GM12878 (cell line): ENCODE results near the gene HAPLN2. TPM values are rescaled to one million over a fixed set of nuclear protein-coding genes. Genes with fewer than 3 reads are reported as not detected.

Experiments used
- ATAC-seq: fragments of 200-7000 bp; cut with Tn5 transposase; 3 replicates; pipeline ENCODE4 v1.9.1; 2020; ENCODE audit warnings: mild to moderate bottlenecking, moderate library complexity
- BruUV-seq: library from RNA; stranded (reverse); fragments of 400-500 nt; replicated peaks from 2 replicates; lab custom pipeline; 2021; lab: Mats Ljungman, UMichigan
- CTCF ChIA-PET: fragments of 300-600 bp; sonication (Branson Sonifier 250); formaldehyde crosslinking; extraction: SDS; loops from one replicate; lab custom pipeline; 2021; ENCODE audit warnings: inconsistent platforms; lab: Yijun Ruan, JAX
- POLR2A ChIA-PET: fragments of 350-600 bp; formaldehyde crosslinking; extraction: SDS; loops from one replicate; lab custom pipeline; 2021; ENCODE audit warnings: inconsistent platforms; lab: Charles Lee
- RAD21 ChIA-PET: fragments of 300-600 bp; sonication (Branson Sonifier 250); formaldehyde crosslinking; loops from one replicate; lab custom pipeline; 2023; ENCODE audit warnings: antibody characterized with exemption; ENCODE audit not compliant: unreplicated experiment; lab: Charles Lee
- SMC1A ChIA-PET: fragments of 300-600 bp; sonication (Branson Sonifier 250); formaldehyde crosslinking; loops from one replicate; lab custom pipeline; 2023; ENCODE audit not compliant: unreplicated experiment, uncharacterized antibody; lab: Charles Lee
- DNase-seq: peaks from one replicate; pipeline ENCODE4 v3.0.0-alpha.2; 2011; ENCODE audit warnings: low read depth, low spot score
- FAIRE-seq: peaks from 3 replicates; lab custom pipeline; 2011; peaks lifted over from hg19 to GRCh38; lab: Jason Lieb, UNC
- H2AFZ ChIP-seq: 2 replicates; pipeline ENCODE4 v1.6.0; 2011; ENCODE audit warnings: low read depth, low read length, control low read depth; ENCODE audit not compliant: control insufficient read depth
- H3K27ac ChIP-seq: 2 replicates; pipeline ENCODE4 v1.5.1; 2011; ENCODE audit warnings: control low read depth; ENCODE audit not compliant: control insufficient read depth, insufficient read depth
- H3K27me3 ChIP-seq, 2 experiments: replicated peaks in 1 of 2; 2 replicates each; pipeline versions ENCODE4 v1.6.0 to v1.6.1; 2011; ENCODE audit warnings: low read length in 1 of 2; ENCODE audit not compliant: control insufficient read depth in 2 of 2, insufficient read depth in 2 of 2
- H3K36me3 ChIP-seq, 2 experiments: 2 replicates each; pipeline ENCODE4 v1.5.1; 2011; ENCODE audit warnings: low read length in 1 of 2; ENCODE audit not compliant: control insufficient read depth in 2 of 2, insufficient read depth in 2 of 2
- H3K4me1 ChIP-seq: 2 replicates; pipeline ENCODE4 v1.6.1; 2011; ENCODE audit warnings: mild to moderate bottlenecking, low read length, moderate library complexity, mixed read lengths; ENCODE audit not compliant: control insufficient read depth, insufficient read depth
- H3K4me2 ChIP-seq: 2 replicates; pipeline ENCODE4 v1.6.0; 2011; ENCODE audit warnings: control low read depth; ENCODE audit not compliant: control insufficient read depth, insufficient read depth
- H3K4me3 ChIP-seq: fragments of 200-600 bp; sonication (generic); 2 replicates; pipeline ENCODE4 v1.5.1; 2016
- H3K79me2 ChIP-seq: 2 replicates; pipeline ENCODE4 v1.6.0; 2011; ENCODE audit warnings: low read length; ENCODE audit not compliant: control insufficient read depth, insufficient read depth
- H3K9ac ChIP-seq: 2 replicates; pipeline ENCODE4 v1.8.0; 2011; ENCODE audit warnings: low read length, control low read depth, mixed read lengths; ENCODE audit not compliant: control insufficient read depth, insufficient read depth
- H3K9me3 ChIP-seq: replicated peaks from 3 replicates; pipeline ENCODE4 v1.5.1; 2011; ENCODE audit warnings: mild to moderate bottlenecking, low read length; ENCODE audit not compliant: control insufficient read depth, insufficient read depth
- H4K20me1 ChIP-seq: 2 replicates; pipeline ENCODE4 v1.6.0; 2011; ENCODE audit not compliant: control insufficient read depth, insufficient read depth
- CEBPB ChIP-seq, 2 experiments: fragments of 150-350 bp in 1 of 2; IDR thresholded peaks; 2 replicates each; pipeline ENCODE4 v1.6.1; 2012 to 2014; ENCODE audit warnings: low read depth in 2 of 2, low read length in 2 of 2, borderline replicate concordance in 1 of 2, inconsistent platforms in 1 of 2
- LARP7 ChIP-seq: fragments of 450-650 bp; IDR thresholded peaks from 2 replicates; pipeline ENCODE4 v1.6.1; 2017; ENCODE audit warnings: mild to moderate bottlenecking
- TAF1 ChIP-seq: IDR thresholded peaks from 2 replicates; pipeline ENCODE4 v1.6.1; 2011; ENCODE audit warnings: mild to moderate bottlenecking, low read depth, low read length, borderline replicate concordance
- TCF12 ChIP-seq: IDR thresholded peaks from 2 replicates; pipeline ENCODE4 v1.6.1; 2011; ENCODE audit warnings: low read depth, mild to moderate bottlenecking, low read length
- WGBS: methylation state at CpG from one replicate; pipeline ENCODE4 v1.1.6; 2016; ENCODE audit warnings: low lambda C conversion rate; ENCODE audit not compliant: insufficient replicate concordance, insufficient coverage; ENCODE audit errors: missing lambda C conversion rate; 5-methylcytosine and 5-hydroxymethylcytosine counted together
- in situ Hi-C: fragments of 300-500 bp; cut with MboI; formaldehyde crosslinking; loops from 9 replicates; pipeline ENCODE4 v1.14.3; 2018; ENCODE audit warnings: mixed read lengths
- intact Hi-C: fragments of 100-400 bp; cut with micrococcal nuclease; formaldehyde crosslinking; loops from one replicate; pipeline ENCODE4 v1.14.2; 2022; ENCODE audit not compliant: unreplicated experiment
- polyA plus RNA-seq, 11 experiments: library from polyadenylated mRNA; depleted of rRNA in 4 of 11; unstranded in 6 of 11; stranded (reverse) in 5 of 11; fragments of >200 nt; fragmentation: Nextera tagmentation in 4 of 11; fragmentation: Illumina TruSeq in 1 of 11; extraction: Ambion mirVana in 4 of 11; extraction: Trizol in 1 of 11; gene quantifications; 1 replicate in 1 of 11; 2 replicates in 10 of 11; pipeline versions ENCODE4 v1.2.1 to v1.2.3, GENCODE V29; 2011 to 2016; ENCODE audit warnings: inconsistent platforms in 2 of 11, missing spikeins in 2 of 11, low read depth in 1 of 11
- total RNA-seq, 4 experiments: library from RNA; depleted of rRNA in 3 of 4; stranded (reverse); fragments of >200 nt in 3 of 4; fragmentation: Illumina TruSeq in 1 of 4; extraction: Trizol in 1 of 4; gene quantifications; 2 replicates each; pipeline versions ENCODE4 v1.2.1 to v1.2.3, GENCODE V29; 2013 to 2021

Gene HAPLN2
- total and polyA plus RNA-seq, 10 of the 15 experiments (the other 5 are each of a cell fraction or from before 2014, with no cell fraction given) = 0.15 to 0.24 TPM; not detected in 8

DNA sequence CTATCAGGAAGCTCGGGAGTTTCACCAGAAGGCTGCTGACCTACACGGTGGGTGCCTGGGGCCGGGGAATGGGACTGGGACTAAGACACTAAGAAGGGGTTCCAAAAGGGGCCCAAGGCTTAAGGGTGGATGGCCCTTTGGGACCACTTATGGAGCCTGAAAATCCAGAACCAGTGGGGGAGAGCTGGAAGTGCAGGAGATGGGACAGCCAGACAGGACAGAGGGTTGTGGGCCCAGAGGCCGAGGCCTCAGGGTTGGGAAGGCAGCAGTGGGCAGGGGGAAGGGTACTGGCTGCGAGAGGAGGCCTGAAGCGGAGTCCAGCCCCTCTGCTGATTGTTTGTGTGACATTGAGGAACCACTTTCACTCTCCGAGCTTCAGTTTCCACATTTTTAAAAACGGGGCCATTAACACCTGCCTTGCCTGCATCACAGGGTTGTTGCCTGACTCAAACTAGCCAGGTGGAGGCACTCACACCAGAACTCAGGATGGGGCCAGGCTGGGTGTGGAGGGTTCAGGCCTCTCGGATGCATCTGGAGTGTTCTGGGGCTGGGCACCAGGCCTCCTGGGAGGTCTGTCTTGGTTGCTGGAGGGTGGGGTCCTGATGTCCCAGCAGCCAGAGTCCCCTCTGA is 36.7 kb upstream of the HAPLN2 start:
- no peak for FAIRE-seq
- in situ Hi-C loops = no loop called here
- ATAC-seq = peak; percentile 38
- peak overlapping the region; percentile 50; the same call in 1 of the 2 replicates for H3K27ac ChIP-seq
- H3K36me3 ChIP-seq = no peaks in the 10 kb centered on the region
- TF ChIP-seq TCF12 (0 out of 2 replicates have a peak, but pooled peaks have one; percentile 6), LARP7 (no peak), CEBPB (IDR thresholded peaks at IDR 0.05; ENCODE audit: borderline replicate concordance in 1 of 2, low read depth in 2 of 2, low read length in 2 of 2) (no peak), TAF1 (peak; percentile 21; the same call in 1 of the 2 replicates)
- no TSS peak for BruUV-seq
- peak overlapping the region; percentile 43; the same call in 1 of the 2 replicates for H3K4me3 ChIP-seq
- RAD21 ChIA-PET = interaction anchor here (0.9 to 2.2 kb wide), 11 partner anchors 9 to 197 kb away, joined by 3 to 9 read pairs (median 4); partner anchors contain the start of genes MEF2D and NAXE
- no peaks in the 10 kb centered on the region for H3K9me3 ChIP-seq
- CTCF ChIA-PET = interaction anchor here (0.6 to 5.7 kb wide), 9 partner anchors 9 to 199 kb away, joined by 3 to 36 read pairs (median 4); partner anchors contain the start of gene NAXE
- H4K20me1 ChIP-seq = no peaks in the 10 kb centered on the region
- intact Hi-C loops = no loop called here
- no peaks in the 10 kb centered on the region; a peak in 1 of 4 replicates for H3K27me3 ChIP-seq
- H3K4me2 ChIP-seq = peak overlapping the region; percentile 21
- POLR2A ChIA-PET = interaction anchor here (1.0 kb wide), 1 partner anchor 85 kb away, joined by 4 read pairs; no protein-coding TSS in a partner anchor
- peak overlapping the region; percentile 83 for H2AFZ ChIP-seq
- H3K9ac ChIP-seq = peak overlapping the region; percentile 66
- no peak for DNase-seq
- peaks cover 16% of the 10 kb centered on the region for H3K4me1 ChIP-seq
- H3K79me2 ChIP-seq = no peaks in the 10 kb centered on the region
- 35% methylated on average over 9 of the region's 9 CpGs for WGBS
- SMC1A ChIA-PET = interaction anchor here (0.9 to 2.3 kb wide), 4 partner anchors 26 to 129 kb away, joined by 3 to 8 read pairs (median 8); partner anchors contain the start of gene MEF2D
